HCT116 (cell line): ENCODE measurements around the gene RHBDD1. TPM values are rescaled to one million over a fixed set of nuclear protein-coding genes. Genes with fewer than 3 reads are reported as not detected.

Source experiments
- ATAC-seq: fragments of 200-7000 bp; cut with Tn5 transposase; 2 replicates; pipeline ENCODE4 v1.9.1; 2020; ENCODE audit warnings: mild to moderate bottlenecking, moderate library complexity
- BruUV-seq: library from RNA; stranded (reverse); fragments of 400-500 nt; replicated peaks from 2 replicates; lab custom pipeline; 2021; lab: Mats Ljungman, UMichigan
- CTCF ChIA-PET: fragments of 300-600 bp; sonication (Branson Sonifier 250); formaldehyde crosslinking; loops from one replicate; lab custom pipeline; 2021; ENCODE audit warnings: antibody characterized with exemption; lab: Charles Lee
- POLR2A ChIA-PET: fragments of 300-600, 350-600 bp; sonication (Branson Sonifier 250); formaldehyde crosslinking; loops from one replicate; lab custom pipeline; 2021; ENCODE audit warnings: antibody characterized with exemption; lab: Charles Lee
- RAD21 ChIA-PET, 2 experiments: fragments of 300-600 bp; sonication (Branson Sonifier 250); formaldehyde crosslinking; loops; one replicate each; lab custom pipeline; 2023; ENCODE audit warnings: low total read pairs in 2 of 2; ENCODE audit not compliant: uncharacterized antibody in 2 of 2, unreplicated experiment in 2 of 2, low non-redundant PET in 1 of 2; lab: Charles Lee
- DNase-seq: peaks from one replicate; pipeline ENCODE4 v3.0.0-alpha.2; 2010; ENCODE audit warnings: low read depth, low spot score
- H2AFZ ChIP-seq: fragments of 200-600 bp; shearing (Covaris generic), sonication (generic); 2 replicates; pipeline ENCODE4 v1.6.1; 2017; ENCODE audit warnings: low read depth, mixed run types, mixed read lengths, antibody characterized with exemption, low read length; ENCODE audit not compliant: poor library complexity, severe bottlenecking
- H3K27ac ChIP-seq: 2 replicates; pipeline ENCODE4 v1.5.1; 2012; ENCODE audit warnings: low read depth, low read length
- H3K27me3 ChIP-seq: fragments of 200-600 bp; sonication (generic); 2 replicates; pipeline ENCODE4 v1.6.1; 2016; ENCODE audit warnings: mixed run types, low read length, mixed read lengths; ENCODE audit not compliant: insufficient read depth
- H3K36me3 ChIP-seq, 2 experiments: fragments of 200-500 bp in 1 of 2; fragments of 200-600 bp in 1 of 2; sonication (Bioruptor generic) in 1 of 2; sonication (generic) in 1 of 2; 2 replicates each; pipeline versions ENCODE4 v1.5.1 to v1.6.1; 2014 to 2016; ENCODE audit warnings: low read length in 2 of 2, inconsistent platforms in 1 of 2, mixed read lengths in 1 of 2, mixed run types in 1 of 2; ENCODE audit not compliant: insufficient read depth in 2 of 2, control insufficient read depth in 1 of 2
- H3K4me1 ChIP-seq, 2 experiments: fragments of 200-600 bp in 1 of 2; sonication (generic) in 1 of 2; 2 replicates each; pipeline versions ENCODE4 v1.5.1 to v1.6.1; 2012 to 2017; ENCODE audit warnings: low read length in 2 of 2, inconsistent platforms in 1 of 2, mild to moderate bottlenecking in 1 of 2, mixed read lengths in 1 of 2, mixed run types in 1 of 2, moderate library complexity in 1 of 2; ENCODE audit not compliant: insufficient read depth in 2 of 2, control insufficient read depth in 1 of 2
- H3K4me2 ChIP-seq: fragments of 200-600 bp; sonication (generic); 2 replicates; pipeline ENCODE4 v1.6.1; 2017; ENCODE audit warnings: mixed run types, low read length, mixed read lengths
- H3K4me3 ChIP-seq, 2 experiments: fragments of 200-600 bp in 1 of 2; sonication (generic) in 1 of 2; replicated peaks in 1 of 2; 2 replicates each; pipeline ENCODE4 v1.5.1; 2011 to 2016; ENCODE audit warnings: low read length in 2 of 2, control low read depth in 1 of 2, low read depth in 1 of 2, mild to moderate bottlenecking in 1 of 2, mixed read lengths in 1 of 2, mixed run types in 1 of 2
- H3K79me2 ChIP-seq: fragments of 200-600 bp; sonication (generic); 2 replicates; pipeline ENCODE4 v1.6.1; 2017; ENCODE audit warnings: mild to moderate bottlenecking, mixed run types, low read length, moderate library complexity, mixed read lengths; ENCODE audit not compliant: insufficient read depth
- H3K9ac ChIP-seq: fragments of 200-600 bp; sonication (generic); 2 replicates; pipeline ENCODE4 v1.6.1; 2016; ENCODE audit warnings: low read length, mixed read lengths
- H3K9me2 ChIP-seq: fragments of 200-600 bp; sonication (generic), shearing (Covaris generic); 2 replicates; pipeline ENCODE4 v1.6.1; 2017; ENCODE audit warnings: mixed run types, mild to moderate bottlenecking, moderate library complexity; ENCODE audit not compliant: insufficient read depth
- H3K9me3 ChIP-seq, 2 experiments: fragments of 200-500 bp in 1 of 2; fragments of 200-600 bp in 1 of 2; sonication (Bioruptor generic) in 1 of 2; sonication (generic) in 1 of 2; 2 replicates each; pipeline ENCODE4 v1.6.1; 2014 to 2017; ENCODE audit warnings: low read length in 2 of 2, mixed read lengths in 2 of 2, inconsistent platforms in 1 of 2, low read depth in 1 of 2, mild to moderate bottlenecking in 1 of 2, mixed run types in 1 of 2, moderate library complexity in 1 of 2; ENCODE audit not compliant: control insufficient read depth in 1 of 2, insufficient read depth in 1 of 2
- H4K20me1 ChIP-seq: fragments of 200-600 bp; sonication (generic), shearing (Covaris generic); 2 replicates; pipeline ENCODE4 v1.6.1; 2017; ENCODE audit warnings: mixed run types, mild to moderate bottlenecking, moderate library complexity; ENCODE audit not compliant: insufficient read depth
- ATF3 ChIP-seq: IDR thresholded peaks from 2 replicates; pipeline ENCODE4 v1.6.1; 2012
- CEBPB ChIP-seq: IDR thresholded peaks from 2 replicates; pipeline ENCODE4 v1.6.1; 2012; ENCODE audit warnings: low read depth
- CTCF ChIP-seq, 3 experiments: fragments of 200-600 bp in 1 of 3; sonication (generic) in 1 of 3; IDR thresholded peaks in 2 of 3; conservative IDR thresholded peaks in 1 of 3; 2 replicates each; pipeline ENCODE4 v1.5.1; 2012 to 2017; ENCODE audit warnings: low read depth in 2 of 3, low read length in 2 of 3, antibody characterized with exemption in 1 of 3, borderline replicate concordance in 1 of 3, control low read depth in 1 of 3, mild to moderate bottlenecking in 1 of 3, mixed read lengths in 1 of 3, mixed run types in 1 of 3, moderate library complexity in 1 of 3; ENCODE audit not compliant: insufficient read depth in 1 of 3
- EGR1 ChIP-seq: IDR thresholded peaks from 2 replicates; pipeline ENCODE4 v1.6.1; 2012; ENCODE audit warnings: low read depth
- REST ChIP-seq: IDR thresholded peaks from 2 replicates; pipeline ENCODE4 v1.6.1; 2012; ENCODE audit warnings: low read depth
- SIN3A ChIP-seq: IDR thresholded peaks from 2 replicates; pipeline ENCODE4 v1.6.1; 2012; ENCODE audit warnings: low read depth
- SRF ChIP-seq: IDR thresholded peaks from 2 replicates; pipeline ENCODE4 v1.6.1; 2012; ENCODE audit warnings: low read depth
- TCF7L2 ChIP-seq: IDR thresholded peaks from 2 replicates; pipeline ENCODE4 v1.7.0; 2011; ENCODE audit warnings: borderline replicate concordance, inconsistent platforms; ENCODE audit not compliant: insufficient read depth, insufficient read length; ENCODE audit errors: extremely low read depth
- intact Hi-C: fragments of 100-400 bp; cut with micrococcal nuclease; formaldehyde crosslinking; loops from 2 replicates; pipeline ENCODE4 v1.10.0; 2022
- total RNA-seq: library from RNA; stranded (reverse); gene quantifications from one replicate; pipeline ENCODE4 v1.2.1, GENCODE V29; 2021; ENCODE audit not compliant: unreplicated experiment

RHBDD1 gene
- total RNA-seq, 1 experiment from 2014 or later: 73.8 TPM

GRCh38 chr2:226873051-226873620, 37.3 kb downstream of the RHBDD1 start (continued):
- TF ChIP-seq CTCF (IDR thresholded peaks at IDR 0.05 in 2 of 3, conservative IDR thresholded peaks at IDR 0.05 in 1 of 3; ENCODE audit: borderline replicate concordance in 1 of 3, insufficient read depth in 1 of 3, low read depth in 2 of 3, low read length in 2 of 3) (no peak), SRF (no peak), TCF7L2 (no peak), SIN3A (no peak), REST (no peak), EGR1 (no peak)

- Histone ChIP-seq H3K4me3 (no peak overlapping the region), H3K9me3 (no peaks in the 10 kb centered on the region), H3K79me2 (no peaks in the 10 kb centered on the region; the same call in 1 of the 2 replicates), H3K27me3 (no peaks in the 10 kb centered on the region)
- DNase-seq: no peak
- intact Hi-C loops: no loop called here
- CTCF ChIA-PET: no interaction called here
- POLR2A ChIA-PET: no interaction called here
- TF ChIP-seq SRF: no peak
- TF ChIP-seq ATF3: no peak
- no peak for TF ChIP-seq CEBPB
- TF ChIP-seq, all 23 proteins: peak for 0
- Histone ChIP-seq H3K27ac (no peak overlapping the region), H3K4me2 (no peak overlapping the region), H3K9me2 (no peaks in the 10 kb centered on the region), H2AFZ (no peak overlapping the region), H3K9ac (no peak overlapping the region), H4K20me1 (no peaks in the 10 kb centered on the region), H3K36me3 (peaks cover 0 to 2% of the 10 kb centered on the region in 2 experiments; a peak in 1 of 4 replicates), H3K4me1 (no peaks in the 10 kb centered on the region)
- RAD21 ChIA-PET: no interaction called here
- no TSS peak for BruUV-seq
- ATAC-seq: no peak
These were observed 38.0 kb downstream of the RHBDD1 start for GRCh38 chr2:226873826-226874225.
